NCI-H2029 (cell line): ENCODE measurements around the gene C19orf25.
"Not testable (repeated sequence)": the region's sequence is repeated elsewhere in the genome, so short reads cannot be mapped to it uniquely, and the experiment has no call there.

ENCODE experiments used
- DNase-seq: peaks from one replicate; lab custom pipeline; 2025; lab: John Stamatoyannopoulos, UW

C19orf25 gene

DNA sequence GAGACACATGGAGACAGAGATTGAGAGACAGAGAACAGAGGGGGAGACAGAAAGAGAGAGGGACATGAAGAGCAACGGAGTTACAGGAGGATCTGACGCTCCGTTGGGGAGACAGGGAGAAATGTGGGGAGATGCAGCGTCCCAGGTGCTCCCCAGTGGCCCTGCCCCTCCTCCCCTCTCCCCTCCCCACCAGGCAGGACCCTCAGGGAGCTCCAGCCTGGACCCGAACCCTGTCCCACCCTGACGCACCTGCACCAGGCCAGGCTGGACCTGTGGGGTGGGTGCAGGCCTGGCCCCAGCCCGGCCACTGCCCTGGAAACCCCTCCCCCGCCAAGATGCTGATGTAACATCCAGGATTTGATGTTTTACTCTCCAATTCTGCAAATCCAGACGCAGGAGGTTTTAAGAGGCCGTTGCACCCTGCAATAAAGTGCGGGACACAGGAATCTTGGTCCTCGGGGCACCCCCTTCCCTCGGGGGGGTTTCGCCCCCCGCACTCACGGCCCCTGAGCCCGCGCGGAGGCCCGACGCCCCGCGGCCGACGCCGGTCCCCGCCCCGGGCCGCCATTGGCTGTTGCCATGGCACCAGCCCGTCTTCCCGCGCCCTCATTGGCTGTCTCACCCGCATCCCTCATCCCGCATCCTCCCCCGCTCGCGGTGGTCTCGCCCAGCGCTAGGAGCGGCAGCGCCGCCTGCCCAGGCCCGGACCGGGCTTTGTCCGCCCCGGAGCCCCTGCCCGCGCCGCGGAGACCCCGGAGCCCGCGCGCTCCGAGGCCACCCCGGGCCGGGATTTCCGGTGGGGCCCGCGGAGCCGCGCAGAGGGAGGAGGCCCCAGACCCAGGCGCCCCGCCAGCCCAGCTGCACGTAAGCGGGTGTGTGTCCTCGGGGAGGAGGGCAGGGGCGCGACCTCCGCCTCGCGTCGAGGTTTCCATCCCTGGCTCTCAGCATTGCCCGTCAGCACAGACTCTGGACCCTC is 29.3 kb downstream of the C19orf25 start, which contains the start of gene APC2:
Gene APC2, plus strand, starts transcription at position 655 of the 976 bp plus-strand sequence. CDS start 2,881 bp downstream, outside the sequence.
- DNase-seq: no peak

DNA sequence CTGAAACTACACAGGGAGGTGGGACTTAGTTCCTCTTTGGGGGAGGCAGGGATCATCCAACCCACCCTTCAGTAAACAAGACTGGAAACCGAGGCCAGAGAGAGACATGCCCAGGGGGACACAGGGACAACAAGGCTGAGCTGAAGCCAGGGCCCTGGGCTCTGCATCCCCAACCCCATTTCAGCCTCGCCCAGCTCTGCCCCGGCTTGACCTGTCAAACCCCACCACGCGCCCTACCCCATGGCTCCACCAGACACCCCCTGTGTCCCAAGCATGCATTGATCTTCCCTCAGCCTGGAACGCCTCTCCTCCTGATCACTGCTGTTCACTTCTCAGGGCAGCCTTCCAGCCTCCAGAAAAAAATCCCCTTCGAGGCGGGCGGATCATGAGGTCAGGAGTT is 31.1 kb downstream of the C19orf25 start:
- DNase-seq: no peak

DNA sequence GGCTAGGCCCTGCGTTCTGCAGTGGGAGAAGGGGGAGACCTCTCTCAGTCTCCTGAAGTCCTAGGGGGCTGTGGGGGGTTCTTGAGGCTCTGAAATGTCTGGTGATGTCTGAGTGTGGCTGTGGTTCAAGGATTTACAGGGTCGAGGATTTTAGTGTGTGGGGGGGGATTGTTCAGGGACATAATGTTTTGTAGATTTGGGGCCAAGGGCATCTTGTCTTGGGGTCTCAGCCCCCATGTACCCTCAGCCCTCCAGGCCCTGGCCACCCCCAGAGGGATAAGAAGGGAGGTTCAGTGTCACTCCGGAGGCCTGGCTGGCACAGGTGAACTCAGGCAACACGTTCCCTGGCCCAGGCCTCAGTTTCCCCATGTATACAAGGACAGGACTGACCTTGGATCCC is 31.5 kb downstream of the C19orf25 start:
- no peak for DNase-seq

DNA sequence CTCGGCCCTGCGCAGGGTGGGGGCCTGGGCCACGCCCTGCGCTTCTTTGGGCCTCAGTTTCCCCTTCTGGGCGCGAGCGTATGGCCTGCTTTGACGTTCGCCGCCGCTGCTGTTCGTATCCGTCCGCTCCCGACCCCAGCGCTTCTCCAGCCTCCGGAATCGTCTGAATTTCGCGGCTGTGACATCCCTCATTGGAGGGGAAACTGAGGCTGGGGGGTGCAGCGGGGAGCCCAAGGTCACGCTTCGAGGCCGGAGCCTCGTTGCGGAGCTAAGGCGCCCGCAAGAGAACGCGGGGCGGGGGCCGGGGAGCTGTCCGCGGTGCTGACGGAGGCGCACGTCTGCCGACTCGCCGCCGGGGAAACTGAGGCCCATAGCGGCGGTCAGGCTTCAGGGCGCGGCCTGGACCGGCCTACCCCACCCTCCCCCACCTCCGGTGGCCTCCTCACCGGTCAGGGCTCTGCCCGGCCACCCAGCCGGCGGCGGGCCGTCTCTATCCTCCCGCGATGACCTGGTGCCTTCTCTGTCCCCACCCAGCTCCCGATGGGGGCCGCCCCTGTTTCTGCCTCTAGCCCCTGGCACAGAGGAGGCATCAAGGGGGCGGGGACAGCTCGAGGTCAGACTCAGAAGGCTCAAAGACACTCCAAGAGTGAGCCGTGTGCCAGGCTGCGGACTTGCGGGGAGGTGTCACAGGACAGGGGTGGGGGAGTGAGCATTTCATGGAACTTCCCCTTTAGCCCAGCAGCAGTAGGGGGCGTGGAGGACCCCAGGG is 32.1 kb downstream of the C19orf25 start:
- no peak for DNase-seq

DNA sequence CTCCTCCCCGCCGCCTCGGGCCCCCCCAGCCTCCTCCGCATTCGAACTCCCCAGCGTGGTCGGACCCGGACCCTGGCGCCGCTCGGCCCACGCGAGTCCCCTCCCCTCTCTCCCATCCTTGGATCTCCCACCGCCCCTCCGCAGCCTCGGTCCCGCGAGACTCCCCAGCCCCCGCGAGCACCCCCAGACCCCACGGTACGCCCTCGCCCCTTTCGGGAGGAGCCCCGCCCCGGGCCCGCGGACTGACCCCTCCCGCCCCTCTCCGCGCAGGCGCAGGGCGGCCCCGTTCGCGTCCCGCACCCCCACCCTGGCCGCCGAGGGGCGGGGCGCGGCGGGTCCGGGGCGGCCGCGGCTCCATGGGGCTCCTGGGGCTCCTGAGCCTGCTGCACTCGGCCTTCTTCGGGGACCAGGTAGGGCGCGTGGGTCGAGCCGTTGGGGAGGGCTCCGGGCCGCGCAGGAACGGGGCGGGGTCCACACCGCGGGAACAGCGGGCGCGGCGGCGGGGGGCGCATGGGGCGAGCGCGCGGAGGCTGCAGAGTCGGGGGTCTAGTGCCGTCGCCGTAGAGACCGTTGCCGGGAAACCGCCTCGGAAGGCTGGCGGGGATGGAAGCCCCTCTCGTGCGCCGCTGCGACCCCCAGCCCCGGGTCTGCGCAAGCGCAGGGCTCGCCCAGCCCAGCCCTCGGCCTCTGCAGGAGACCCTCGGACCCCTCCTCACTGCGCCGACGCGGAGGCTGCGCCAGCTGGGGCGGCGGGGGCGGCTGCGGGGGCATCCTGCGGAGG is 32.9 kb downstream of the C19orf25 start:
- no peak for DNase-seq

DNA sequence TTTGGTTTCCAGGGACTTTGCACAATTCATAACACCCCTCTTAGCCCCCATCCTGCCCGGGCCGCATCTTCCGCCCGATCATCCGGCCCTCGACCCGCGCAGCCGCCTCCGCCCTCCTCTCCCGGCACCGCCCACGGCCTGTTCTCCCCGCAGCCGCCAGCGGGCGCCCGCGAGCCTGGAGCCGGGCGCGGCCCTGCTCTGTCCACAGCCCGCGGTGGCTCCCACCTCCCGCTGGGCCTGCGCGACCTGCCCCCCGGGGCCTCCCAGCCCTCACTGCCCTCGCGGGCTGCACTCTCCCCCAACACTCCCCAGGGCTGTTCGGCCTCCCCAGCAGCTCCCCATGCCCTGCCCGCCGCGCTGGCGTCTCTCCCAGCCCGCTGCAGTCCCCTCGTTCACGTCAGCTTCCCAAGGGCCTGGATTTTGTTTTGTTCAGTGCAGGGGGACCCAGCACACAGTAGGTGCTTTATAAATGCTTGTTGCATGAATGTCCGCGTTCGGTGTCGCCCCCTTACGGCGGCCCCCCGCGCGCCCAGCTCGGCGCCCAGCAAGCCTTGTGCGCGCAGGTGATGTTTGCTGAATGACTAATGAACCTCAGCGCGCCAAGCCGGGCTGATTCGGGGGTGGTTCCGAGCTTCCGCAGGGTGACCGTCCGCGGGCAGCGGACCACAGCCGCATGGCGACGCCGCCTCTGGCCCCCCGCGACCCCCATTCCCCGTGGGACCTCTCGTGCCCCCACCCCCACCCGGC is 33.7 kb downstream of the C19orf25 start:
- peak; percentile 22 for DNase-seq

DNA sequence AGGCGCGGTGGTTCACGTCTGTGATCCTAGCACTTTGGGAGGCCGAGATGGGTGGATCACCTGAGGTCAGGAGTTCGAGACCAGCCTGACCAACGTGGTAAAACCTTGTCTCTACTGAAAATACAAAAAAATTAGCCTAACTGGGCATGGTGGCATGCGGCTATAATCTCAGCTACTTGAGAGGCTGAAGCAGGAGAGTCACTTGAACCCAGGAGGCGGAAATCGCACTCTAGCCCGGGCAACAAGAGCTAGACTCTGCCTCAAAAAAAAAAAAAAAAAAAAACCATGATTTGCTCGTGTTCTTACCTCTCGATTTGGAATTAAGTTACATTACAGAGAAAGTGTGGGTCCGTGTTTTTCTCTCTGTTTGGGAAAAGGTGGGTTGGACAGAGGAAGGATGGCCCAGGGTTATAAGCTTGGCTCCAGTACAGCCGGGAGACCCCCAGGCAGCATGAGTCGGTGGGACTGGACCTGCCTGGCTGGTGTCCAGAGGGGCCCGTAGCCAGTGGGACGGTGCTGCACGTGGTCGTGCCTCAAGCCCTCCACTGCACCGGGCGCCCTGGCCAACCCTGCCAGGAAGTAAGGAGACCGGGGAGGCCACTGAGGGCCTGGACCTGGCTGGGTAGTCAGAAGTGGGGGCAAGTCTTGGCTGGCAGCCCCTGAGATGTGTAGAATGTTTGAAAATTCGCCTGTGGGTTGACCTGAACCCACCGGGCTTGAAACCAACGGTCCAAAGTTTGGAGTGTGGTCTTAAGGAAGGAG is 37.2 kb downstream of the C19orf25 start:
- no peak for DNase-seq

DNA sequence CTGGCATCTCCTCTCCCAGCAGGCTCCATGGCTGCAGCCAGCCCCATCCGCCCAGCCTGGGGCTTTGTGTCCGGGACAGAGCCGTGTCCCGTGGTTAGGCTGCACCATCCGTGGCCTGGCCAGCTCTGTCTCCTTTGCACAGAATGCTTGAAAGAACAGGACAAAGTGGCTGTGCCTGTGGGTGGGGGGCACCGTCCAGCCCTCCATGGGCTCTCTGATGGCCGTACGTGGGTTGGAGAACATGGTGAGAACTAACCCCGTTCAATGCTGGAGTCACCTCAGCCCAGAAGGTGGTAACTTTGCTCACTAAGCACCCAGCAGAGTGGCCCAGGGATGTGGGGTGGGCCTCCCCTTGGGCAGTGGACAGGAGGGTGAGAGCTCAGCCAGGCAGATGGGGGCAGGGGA is 38.0 kb downstream of the C19orf25 start:
- DNase-seq: no peak

DNA sequence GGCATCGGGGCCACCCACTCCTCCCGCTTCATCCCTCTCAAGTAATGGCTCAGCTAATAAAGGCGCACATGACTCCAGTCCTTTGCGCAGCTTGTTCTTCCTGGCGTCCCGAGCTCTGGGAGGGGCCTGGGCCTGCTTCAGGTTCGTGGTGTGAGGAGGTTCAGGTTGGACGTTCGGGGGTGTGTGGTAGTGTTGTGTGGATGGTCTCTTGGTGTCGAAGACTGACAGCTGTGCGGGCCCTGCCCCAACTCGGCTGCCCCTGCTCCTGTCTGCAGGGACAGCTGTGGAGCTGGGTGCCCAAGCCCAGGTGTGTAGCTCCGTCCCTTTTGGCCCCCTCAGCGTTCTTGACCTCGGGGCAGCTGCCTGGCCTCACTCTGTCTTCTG is 38.6 kb downstream of the C19orf25 start:
- DNase-seq: no peak

DNA sequence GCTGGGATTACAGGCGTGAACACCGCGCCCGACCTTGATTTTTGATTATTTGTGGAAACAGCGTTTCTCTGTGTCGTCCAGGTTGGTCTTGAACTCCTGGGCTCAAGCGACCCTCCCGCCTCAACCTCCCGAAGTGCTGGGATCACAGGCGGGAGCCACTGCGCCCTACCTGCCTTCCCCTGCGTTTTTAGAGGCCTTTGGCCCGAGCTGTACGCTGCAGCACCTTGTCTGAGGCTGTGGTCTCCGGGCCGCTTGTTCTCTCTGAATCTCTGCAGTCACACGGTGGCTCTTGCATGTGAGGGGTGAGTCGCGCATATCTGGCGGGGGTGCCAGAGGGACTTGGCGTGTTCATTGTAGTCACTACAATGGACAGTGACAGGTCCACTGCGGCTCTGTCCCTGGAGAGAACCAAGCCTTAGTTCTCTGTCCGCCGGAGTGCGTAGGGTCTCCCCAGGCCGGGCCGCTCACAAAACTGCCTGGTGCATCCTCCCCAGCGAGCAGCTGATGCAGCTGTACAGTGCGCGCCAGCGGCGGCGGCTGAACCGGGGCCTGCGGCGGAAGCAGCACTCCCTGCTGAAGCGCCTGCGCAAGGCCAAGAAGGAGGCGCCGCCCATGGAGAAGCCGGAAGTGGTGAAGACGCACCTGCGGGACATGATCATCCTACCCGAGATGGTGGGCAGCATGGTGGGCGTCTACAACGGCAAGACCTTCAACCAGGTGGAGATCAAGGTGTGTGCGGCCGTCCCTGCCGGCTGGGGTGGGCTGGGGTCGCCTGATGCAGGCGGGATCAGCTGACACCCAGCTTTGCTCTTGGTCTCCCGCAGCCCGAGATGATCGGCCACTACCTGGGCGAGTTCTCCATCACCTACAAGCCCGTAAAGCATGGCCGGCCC is 39.2 kb downstream of the C19orf25 start:
- not testable (repeated sequence) for DNase-seq

DNA sequence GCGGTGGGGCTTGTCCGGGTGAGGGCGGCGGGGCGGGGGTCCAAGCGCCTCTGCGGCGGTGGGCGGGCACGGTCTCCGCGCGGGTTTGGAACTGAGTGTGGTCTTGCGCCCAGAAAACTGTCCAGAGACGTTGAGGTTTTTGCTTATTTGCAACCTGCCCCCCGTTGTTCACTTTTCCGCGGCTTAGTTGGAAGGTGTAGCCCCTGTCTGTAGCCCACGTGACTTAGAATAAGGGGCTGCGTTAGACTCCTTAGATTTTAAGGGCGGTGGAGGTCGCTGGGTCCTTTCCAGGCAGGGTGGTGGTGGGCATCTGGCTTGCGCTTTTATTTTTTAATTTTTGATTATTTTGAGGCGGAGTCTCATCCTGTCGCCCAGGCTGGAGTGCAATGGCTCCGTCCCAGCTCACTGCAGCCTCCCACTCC is 40.1 kb downstream of the C19orf25 start:
- DNase-seq: no peak

DNA sequence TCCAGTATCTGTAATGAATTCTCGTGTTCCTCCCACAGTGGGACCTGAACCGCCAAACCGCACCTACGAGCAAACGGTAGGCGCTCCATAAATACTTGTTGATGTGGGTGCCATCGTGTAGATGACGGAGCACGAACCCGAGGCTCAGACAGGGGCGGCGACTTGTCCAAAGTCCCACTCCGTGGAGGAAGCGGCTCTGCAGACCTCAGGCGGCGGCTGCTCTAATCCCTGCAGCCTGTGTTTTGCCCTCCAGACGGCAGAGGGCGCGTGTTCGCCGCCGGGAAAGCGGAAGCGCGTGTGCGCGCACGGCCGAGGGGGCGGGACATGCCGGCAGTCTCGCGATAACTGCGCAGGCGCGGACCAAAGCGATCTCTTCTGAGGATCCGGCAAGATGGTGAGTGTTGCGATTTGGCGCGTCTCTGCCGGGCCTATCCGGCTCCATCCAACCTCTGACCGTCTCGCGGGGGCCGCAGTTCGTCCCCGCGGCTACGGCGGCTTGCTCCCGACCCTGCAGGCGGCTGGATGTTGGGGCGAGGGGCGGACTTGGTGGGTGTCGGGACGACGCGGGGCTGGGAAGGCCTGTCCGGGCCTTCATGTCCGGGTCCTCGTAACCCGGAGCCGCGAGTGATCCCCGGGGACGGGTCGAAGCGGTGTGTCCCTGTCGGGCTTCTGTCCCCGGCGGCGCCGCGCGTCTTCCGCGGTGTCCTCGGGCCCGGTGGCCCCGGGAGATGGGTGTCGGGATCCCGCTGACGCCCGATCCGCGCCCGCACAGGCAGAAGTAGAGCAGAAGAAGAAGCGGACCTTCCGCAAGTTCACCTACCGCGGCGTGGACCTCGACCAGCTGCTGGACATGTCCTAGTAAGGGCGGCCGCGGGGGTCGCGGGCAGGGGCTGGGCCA is 40.7 kb downstream of the C19orf25 start, which contains the start of gene RPS15:
Gene RPS15, plus strand, starts transcription at position 362 of the 898 bp plus-strand sequence. Its CDS starts 30 bp downstream, at position 392.
- peak; percentile 89 for DNase-seq

DNA sequence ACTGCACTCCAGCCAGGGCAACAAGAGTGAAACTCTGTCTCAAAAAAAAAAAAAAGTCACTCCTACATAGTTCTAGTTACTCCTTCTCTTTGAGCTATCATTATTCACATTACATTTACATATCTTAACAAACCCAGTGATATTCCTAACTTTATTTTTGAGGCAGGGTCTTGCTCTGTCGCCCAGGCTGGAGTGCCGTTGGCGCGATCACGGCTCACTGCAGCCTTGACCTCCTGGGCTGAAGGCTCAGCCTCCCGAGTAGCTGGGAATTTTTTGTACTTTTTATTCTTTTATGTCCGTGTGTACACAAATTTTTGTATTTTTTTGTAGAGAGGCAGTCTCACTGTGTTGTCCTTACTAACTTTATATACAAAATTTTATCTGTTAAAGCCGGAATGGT is 41.4 kb downstream of the C19orf25 start:
- DNase-seq: no peak

DNA sequence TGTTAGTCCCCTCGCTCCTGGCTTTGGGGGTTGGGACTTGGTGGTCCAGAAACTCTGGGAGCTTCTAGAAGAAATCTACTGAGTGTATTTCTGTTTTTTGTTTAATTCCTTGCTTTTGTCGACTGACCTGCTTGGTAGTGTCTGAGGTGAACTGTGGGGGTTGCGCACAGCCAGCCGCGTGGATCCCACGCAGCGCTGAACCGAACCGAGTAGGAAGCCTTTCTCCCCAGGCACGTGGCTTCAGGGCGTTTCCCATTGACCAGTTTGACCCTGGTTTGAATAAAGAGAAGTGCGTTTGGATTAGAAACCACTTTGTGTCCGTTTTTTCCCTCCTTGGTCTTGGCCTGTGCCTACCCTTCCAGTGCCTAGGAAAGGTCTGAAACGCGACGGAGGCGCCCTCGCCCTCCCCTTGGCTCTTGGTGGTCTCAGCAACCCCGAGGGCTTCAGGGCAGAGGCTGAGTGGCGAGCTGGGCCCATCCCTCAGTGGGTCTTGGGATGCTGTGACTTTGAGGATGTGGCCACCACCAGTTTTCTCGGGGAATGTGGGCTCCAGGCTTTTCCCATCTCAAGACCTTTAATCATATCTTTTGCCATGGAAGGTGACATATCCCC is 43.5 kb downstream of the C19orf25 start:
- DNase-seq: no peak

DNA sequence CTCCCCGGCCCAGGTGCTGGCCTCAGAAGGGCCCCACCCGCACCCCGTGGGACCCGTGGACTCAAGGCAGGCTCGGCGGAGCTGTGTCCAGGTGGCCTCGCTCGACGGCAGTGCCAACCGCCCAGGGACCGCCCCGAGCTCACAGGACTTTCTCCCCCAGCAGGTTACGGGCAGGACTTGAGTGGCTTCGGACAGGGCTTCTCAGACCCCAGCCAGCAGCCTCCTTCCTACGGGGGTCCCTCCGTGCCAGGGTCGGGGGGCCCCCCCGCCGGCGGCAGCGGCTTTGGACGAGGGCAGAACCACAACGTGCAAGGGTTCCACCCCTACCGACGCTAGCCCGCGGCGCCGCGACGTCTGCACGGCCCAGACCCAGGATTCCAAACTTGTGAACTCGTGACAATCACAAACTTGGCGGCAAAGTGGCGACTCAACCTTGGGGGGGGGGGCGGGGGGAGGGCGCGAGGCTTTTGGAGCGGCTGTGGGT is 44.4 kb downstream of the C19orf25 start:
- no peak for DNase-seq

DNA sequence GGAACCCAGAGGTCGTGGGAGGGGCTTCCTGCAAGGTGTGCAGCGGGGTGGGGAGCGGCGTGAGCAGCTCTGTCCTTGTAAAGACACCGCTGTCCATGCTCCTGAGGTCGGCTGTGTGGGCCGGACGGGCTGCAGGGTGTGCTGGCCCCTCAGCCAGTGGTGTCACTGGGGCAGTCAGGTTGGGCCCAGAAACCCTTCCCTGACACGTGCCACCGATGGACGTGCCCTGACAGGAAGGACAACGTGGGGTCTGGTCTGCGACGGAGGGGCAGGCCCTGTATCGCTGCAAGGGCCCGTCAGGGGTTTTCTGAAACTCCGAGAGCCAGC is 45.0 kb downstream of the C19orf25 start:
- DNase-seq: no peak

DNA sequence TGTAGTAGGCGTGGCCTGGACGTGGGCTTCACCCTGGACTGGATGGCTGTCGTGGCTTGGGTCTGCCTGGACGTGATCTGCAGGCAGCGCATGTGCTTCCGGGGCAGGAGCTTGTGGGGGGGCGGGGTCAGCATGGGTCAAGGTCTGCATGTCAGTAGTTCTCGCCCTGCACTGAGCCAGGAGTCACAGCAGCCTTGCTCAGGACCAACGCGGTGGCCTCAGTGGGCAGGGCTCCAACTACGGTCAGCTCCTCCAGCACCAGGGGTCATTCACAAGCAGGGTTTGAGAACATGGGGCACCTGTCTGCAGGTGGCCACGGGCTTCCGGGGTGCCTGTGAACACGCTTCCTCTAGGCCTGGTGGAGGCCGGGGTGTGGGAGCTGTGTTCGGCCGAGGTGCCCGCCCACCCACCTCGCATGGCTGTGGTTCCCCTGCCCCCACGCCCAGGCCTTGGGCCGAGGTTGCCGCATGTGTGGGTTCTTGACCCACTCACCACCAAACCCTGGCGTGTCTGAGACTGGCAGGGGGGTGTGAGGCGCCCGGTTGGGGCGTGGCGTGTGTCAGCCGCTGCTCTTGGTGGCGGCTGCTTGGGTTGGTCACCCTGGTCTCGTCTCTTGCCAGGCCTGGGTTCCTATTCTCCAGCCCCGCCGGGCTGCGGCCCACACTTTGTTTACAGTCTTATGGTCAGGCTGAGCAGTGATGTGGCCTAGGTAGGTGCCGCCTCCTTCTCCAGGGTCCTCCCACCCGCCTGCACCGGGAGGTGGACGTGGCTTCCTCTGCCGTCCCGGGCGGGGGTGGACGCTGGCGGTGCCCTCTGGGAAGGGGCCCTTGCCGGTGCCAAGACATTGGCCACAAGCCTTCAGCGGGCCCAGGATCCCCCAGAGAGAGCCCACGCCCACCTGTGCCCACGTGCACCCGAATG is 45.6 kb downstream of the C19orf25 start:
- DNase-seq: no peak
